SJSA1 (cell line): ENCODE data around the gene SMTN. TPM values are rescaled to one million over a fixed set of nuclear protein-coding genes. Genes with fewer than 3 reads are reported as not detected.
"Not testable (repeated sequence)": the region's sequence is repeated elsewhere in the genome, so short reads cannot be mapped to it uniquely, and the experiment has no call there.

Experiments used
- DNase-seq, 2 experiments: peaks; one replicate each; pipeline ENCODE4 v3.0.0-alpha.2; 2015 to 2020; ENCODE audit warnings: low spot score in 2 of 2, low read depth in 1 of 2
- H3K27ac ChIP-seq: fragments of 250-450 bp; sonication (Bioruptor Pico); 2 replicates; pipeline ENCODE4 v1.5.1; 2020; ENCODE audit warnings: mild to moderate bottlenecking, moderate library complexity
- H3K27me3 ChIP-seq: fragments of 250-450 bp; sonication (Bioruptor Pico); replicated peaks from 2 replicates; pipeline ENCODE4 v1.5.1; 2020; ENCODE audit warnings: mild to moderate bottlenecking, moderate library complexity
- H3K36me3 ChIP-seq: fragments of 250-450 bp; sonication (Bioruptor Pico); 2 replicates; pipeline ENCODE4 v1.5.1; 2020; ENCODE audit warnings: mild to moderate bottlenecking
- H3K4me1 ChIP-seq: fragments of 250-450 bp; sonication (Bioruptor Pico); replicated peaks from 2 replicates; pipeline ENCODE4 v1.6.1; 2021; ENCODE audit warnings: mild to moderate bottlenecking
- H3K4me3 ChIP-seq: fragments of 250-450 bp; sonication (Bioruptor Pico); 2 replicates; pipeline ENCODE4 v1.5.1; 2020; ENCODE audit warnings: mild to moderate bottlenecking
- H3K9me3 ChIP-seq: fragments of 250-450 bp; sonication (Bioruptor Pico); replicated peaks from 2 replicates; pipeline ENCODE4 v1.5.1; 2020; ENCODE audit warnings: mild to moderate bottlenecking
- total RNA-seq: library from RNA; depleted of rRNA; stranded (reverse); fragments of >200 nt; shearing (Covaris generic); gene quantifications from 2 replicates; pipeline ENCODE4 v1.2.3, GENCODE V29; 2014

Gene SMTN
- total RNA-seq, 1 experiment from 2014 or later, result 121 TPM

DNA sequence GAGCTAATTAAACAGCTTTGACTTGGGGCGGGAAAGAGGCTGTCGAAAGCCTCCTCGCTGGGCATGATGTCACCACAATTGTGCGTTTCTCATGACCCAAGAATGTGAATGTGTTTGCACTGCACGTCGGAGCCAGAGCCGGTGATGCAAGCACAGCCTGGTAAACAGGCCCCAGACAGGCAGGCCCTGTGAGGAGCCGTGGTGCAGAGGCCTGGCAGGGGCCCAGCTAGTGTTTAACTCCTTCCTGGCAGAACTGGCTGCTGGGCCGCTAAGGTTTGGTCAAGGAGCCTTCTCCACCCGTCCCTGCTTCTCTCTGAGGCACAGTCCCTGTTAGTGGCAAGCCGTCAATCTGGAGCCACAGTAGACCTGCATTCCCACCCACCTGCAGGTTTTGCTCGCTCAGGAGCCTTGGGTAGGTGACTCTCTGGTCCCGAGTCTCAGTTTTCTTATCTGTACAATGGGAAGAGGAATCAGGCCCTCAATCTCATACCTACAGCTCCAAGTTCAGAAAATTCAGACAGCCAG is 25.4 kb upstream of the SMTN start:
- H3K4me1 ChIP-seq, result peaks cover 33% of the 10 kb centered on the region
- H3K36me3 ChIP-seq, result no peaks in the 10 kb centered on the region
- H3K4me3 ChIP-seq, result no peak overlapping the region
- H3K9me3 ChIP-seq, result no peaks in the 10 kb centered on the region
- H3K27ac ChIP-seq, result peak overlapping the region; percentile 75
- no peaks in the 10 kb centered on the region for H3K27me3 ChIP-seq
- DNase-seq, result peak; percentile 69 to 91

DNA sequence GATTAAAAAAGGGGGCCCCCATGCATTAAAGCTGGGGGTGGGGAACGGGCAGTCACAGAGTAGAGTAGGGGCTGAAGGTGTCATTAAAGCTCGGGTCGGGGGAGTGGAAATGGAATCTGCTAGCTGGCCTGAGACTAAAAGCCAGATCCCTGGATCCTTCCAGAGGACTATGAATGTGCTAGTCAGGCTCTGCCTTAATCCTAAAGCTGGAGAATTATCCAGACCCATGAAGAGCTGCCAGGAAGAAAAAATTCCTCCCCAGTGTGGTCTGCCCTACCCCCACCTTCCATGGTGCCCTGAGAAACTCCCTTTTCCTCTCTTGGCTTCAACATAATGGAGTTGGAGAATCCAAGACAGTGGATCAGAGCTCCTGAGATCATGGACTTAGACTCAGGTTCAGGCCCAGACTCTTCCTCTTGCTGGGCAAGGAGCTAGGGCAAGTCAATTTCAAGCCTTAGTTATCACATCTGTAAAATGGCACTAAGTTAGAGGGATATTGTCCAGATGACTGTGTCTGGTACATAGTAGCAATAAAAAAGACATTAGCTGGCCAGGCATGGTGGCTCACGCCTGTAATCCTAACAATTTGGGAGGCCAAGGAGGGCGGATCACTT is 24.0 kb upstream of the SMTN start:
- Histone ChIP-seq H3K27ac (no peak overlapping the region), H3K9me3 (no peaks in the 10 kb centered on the region), H3K4me3 (no peak overlapping the region), H3K4me1 (peaks cover 29% of the 10 kb centered on the region), H3K27me3 (no peaks in the 10 kb centered on the region), H3K36me3 (no peaks in the 10 kb centered on the region)
- no peak for DNase-seq

DNA sequence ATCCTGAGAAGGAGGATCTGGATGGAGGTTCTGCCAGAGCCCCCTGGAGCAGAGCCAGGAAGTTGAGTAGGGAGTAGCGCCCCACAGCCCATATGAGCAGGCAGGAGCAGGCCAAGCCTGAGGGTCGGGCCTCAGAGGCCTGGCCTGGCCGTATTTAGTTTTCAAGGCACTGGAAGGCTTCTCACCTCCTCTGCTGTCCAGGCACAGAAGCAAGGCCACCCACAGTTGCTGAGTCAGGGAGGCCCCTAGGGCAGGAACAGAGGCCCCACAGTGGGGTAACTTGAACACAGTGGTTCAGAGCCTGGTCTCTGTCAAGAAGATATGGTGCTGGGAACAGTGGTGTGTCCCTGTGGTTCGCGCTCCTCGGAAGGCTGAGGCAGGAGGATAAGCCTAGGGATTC is 21.5 kb upstream of the SMTN start:
- DNase-seq, H3K27ac ChIP-seq, H3K9me3 ChIP-seq, H3K4me3 ChIP-seq, H3K36me3 ChIP-seq, H3K27me3 ChIP-seq: not testable (repeated sequence)
- H3K4me1 ChIP-seq, result peaks cover 27% of the 10 kb centered on the region

DNA sequence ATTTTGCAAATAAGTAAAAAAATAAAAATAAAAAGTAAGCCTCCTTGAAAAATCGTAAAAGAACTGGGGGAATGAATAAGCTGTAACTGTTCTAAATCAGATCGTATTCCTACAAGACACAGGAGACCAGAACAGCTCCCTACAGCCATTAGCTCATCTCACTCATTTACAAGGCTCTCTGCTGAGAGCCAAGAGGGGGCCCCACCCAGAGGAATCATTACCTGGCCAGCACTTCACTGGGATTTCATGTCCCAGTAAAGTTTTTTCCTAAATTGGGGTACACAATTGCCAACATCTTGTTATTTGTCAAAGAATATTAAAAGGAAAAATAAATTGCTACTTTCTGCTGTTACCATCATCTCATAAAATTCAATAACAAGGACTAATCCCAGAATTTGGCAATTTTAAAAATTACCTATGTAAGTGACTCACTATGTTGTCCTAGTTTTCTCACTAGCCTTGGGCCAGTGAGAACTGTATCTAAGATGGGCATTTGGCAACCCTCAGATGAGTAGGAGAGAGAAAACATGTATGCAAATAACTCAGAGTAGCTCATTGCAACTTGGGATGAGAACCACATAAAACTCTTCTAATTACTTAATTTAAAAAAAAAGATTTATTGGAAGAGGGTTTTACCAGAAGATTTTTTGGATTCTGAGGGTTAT is 18.4 kb upstream of the SMTN start:
- H3K9me3 ChIP-seq, result no peaks in the 10 kb centered on the region
- peaks cover 10% of the 10 kb centered on the region for H3K4me1 ChIP-seq
- H3K27ac ChIP-seq, result no peak overlapping the region
- no peaks in the 10 kb centered on the region for H3K36me3 ChIP-seq
- DNase-seq, result no peak
- no peak overlapping the region for H3K4me3 ChIP-seq
- H3K27me3 ChIP-seq, result no peaks in the 10 kb centered on the region

DNA sequence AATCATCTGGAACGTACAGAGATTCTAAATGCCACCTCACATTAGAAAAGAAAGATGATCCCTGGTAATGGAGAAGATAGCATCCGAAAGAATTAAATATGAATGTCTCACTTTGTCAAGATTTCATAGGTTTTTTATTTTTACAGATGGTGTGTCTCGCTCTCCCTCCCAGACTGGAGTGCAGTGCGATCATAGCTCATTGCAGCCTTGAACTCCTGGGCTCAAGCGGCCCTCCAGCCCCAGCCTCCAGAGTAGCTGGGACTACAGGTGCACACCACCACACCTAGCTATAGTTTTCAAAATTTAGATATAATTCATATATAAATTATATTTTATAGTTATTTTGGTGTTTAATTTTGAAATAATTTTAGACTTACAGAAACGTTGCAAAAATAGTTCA is 16.7 kb upstream of the SMTN start:
- Histone ChIP-seq H3K27ac (no peak overlapping the region), H3K27me3 (no peaks in the 10 kb centered on the region), H3K9me3 (no peaks in the 10 kb centered on the region), H3K4me1 (peaks cover 9% of the 10 kb centered on the region), H3K4me3 (no peak overlapping the region), H3K36me3 (no peaks in the 10 kb centered on the region)
- DNase-seq, result no peak

DNA sequence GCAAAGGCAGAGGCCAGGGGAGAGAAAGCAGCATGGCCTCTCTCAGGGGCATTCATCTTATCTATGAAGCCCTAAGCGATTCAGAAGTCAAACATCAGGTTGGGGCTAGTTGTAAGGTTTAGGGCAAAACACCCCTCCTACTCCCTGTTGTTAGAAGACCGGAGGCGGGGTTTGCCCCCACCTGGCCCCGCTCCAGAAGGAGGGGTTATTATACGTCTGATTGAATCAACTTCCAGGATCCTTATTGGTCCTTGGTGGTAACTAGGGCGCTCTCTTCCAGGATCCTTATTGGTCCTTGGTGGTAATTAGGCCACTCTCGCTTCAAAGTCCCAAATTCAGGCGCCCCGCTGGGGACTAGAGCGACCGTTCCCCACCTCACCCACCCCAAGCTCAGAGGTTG is 12.1 kb upstream of the SMTN start:
- DNase-seq, result no peak
- Histone ChIP-seq H3K27me3 (no peaks in the 10 kb centered on the region), H3K9me3 (no peaks in the 10 kb centered on the region), H3K4me1 (no peaks in the 10 kb centered on the region), H3K36me3 (no peaks in the 10 kb centered on the region), H3K4me3 (no peak overlapping the region), H3K27ac (no peak overlapping the region)

DNA sequence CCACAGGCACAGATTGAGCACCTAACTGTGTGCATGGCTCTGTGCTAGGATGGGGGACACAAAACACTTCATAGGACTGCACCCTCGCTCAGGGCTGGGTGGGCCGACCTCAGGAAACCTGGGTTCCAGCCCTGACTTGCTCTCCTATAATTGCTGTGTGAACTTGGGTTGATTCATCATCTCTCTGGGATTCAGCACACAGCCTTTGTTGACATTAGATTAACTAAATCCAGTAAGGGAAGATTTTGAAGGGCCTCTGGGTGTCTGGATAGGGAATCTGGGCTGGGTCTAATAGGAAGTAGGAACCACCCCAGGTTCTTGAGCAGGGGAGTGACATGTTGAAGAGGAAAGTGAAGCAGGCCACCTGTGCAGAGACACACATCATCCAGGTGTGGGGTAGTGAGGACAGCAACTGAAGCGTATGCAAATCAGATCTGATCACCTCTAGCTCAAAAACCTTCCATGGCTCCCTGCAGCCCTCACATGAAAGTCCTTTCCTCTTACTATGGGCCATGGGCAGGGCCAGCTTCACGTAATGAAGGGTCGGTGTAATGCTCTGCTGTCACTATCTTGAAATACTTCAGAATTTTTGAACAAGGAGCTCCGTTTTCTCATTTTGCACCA is 11.3 kb upstream of the SMTN start:
- H3K27me3 ChIP-seq, H3K9me3 ChIP-seq, H3K36me3 ChIP-seq, H3K27ac ChIP-seq, H3K4me3 ChIP-seq, H3K4me1 ChIP-seq, DNase-seq: not testable (repeated sequence)

DNA sequence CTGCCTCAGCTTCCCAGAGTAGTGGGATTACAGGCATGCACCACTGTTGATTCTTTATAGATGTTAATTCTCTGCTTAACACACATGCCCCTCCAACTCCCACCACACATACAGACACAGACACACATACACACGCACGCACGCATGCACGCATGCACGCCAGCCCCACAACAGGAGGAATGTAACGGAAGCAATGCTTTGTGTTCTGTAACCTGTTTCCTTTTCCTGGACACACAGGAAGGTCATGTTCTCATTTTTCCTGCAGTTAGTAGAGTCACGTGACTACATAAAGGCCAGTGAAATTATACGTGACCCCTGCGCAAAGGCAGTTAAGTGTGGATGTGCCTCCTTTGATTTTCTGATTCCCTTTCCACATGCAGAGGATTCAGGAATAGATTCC is 8.0 kb upstream of the SMTN start:
- H3K9me3 ChIP-seq, H3K36me3 ChIP-seq, H3K4me1 ChIP-seq, DNase-seq, H3K4me3 ChIP-seq, H3K27ac ChIP-seq, H3K27me3 ChIP-seq: not testable (repeated sequence)

DNA sequence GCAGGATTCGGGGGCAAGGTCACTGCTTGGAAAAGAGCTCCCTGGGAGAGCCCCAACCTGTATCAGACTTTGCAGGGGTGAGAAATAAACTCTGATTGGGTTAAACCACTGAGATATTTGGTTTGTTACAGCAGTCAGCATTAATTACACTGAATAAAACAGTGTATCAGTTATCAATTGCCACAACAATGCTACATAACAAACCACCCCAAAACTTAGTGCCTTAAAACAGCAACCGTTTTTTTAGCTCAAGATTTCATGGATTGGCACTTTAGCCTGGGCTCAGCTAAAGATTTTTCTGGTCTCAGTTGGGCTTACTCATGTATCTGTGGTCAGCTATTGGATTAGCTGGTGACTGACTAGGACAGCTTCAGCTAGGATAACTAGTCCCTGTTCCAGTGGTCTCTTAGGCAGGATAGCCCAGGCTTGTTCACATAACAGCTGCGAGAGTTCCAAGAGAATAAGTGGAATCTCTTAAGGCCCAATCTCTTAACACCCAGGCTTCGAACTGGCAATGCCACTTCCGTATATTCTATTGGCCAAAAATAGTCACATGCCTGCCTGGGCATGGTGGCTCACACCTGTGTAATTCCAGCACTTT is 7.5 kb upstream of the SMTN start:
- H3K27me3 ChIP-seq, result not testable (repeated sequence)

DNA sequence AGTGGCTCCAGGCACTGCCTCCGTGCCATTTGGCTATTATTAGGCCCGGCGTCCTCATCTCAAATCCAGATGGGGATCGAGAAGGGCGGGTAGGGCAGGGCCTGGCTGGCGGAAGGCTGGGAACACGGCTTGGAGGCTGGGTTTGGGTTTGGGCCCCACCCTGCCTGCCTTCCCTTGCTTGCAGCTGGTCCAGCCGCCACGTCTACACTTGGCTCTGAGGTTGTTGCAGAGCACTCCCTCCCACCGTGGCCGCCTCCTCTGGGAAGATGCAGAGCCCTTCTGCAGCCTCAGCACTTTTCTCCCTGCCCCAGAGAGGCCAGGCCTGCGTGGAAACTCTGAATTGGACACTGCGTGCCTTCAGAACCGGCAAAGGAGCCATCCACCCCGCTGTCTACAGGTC is 5.2 kb upstream of the SMTN start:
- no peaks in the 10 kb centered on the region for H3K27me3 ChIP-seq
- peaks cover 5% of the 10 kb centered on the region for H3K4me1 ChIP-seq
- no peak overlapping the region for H3K27ac ChIP-seq
- H3K4me3 ChIP-seq, result no peak overlapping the region
- H3K9me3 ChIP-seq, result no peaks in the 10 kb centered on the region
- peak in 1 of 2 experiments; percentile 40 for DNase-seq
- H3K36me3 ChIP-seq, result no peaks in the 10 kb centered on the region

More for the DNA sequence above, 7.5 kb upstream of the SMTN start:
- H3K9me3 ChIP-seq, DNase-seq, H3K27ac ChIP-seq, H3K4me3 ChIP-seq, H3K4me1 ChIP-seq, H3K36me3 ChIP-seq: not testable (repeated sequence)

DNA sequence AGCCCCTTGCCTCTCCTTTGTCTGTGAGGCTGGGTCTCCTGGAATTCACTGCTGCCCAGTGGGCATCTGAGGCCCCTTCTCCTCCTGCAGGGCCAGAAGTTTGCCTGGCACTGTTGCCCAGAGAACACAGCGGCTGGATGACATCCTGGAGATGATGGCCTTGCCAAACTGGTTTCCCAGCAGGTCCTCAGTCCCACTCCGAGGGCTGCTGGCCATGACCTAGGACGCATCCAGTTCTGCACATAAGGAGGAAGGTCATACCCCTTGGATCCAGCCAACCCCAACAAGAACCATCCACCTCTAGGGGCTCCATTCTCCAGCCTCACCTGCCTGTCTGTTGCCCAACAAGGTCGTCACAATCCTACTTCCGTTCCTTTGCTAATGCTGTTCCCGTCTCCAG is 3.4 kb upstream of the SMTN start:
- Histone ChIP-seq H3K4me3 (no peak overlapping the region), H3K27ac (no peak overlapping the region), H3K36me3 (peaks cover 10% of the 10 kb centered on the region), H3K4me1 (peaks cover 15% of the 10 kb centered on the region), H3K27me3 (no peaks in the 10 kb centered on the region), H3K9me3 (no peaks in the 10 kb centered on the region)
- DNase-seq, result no peak

DNA sequence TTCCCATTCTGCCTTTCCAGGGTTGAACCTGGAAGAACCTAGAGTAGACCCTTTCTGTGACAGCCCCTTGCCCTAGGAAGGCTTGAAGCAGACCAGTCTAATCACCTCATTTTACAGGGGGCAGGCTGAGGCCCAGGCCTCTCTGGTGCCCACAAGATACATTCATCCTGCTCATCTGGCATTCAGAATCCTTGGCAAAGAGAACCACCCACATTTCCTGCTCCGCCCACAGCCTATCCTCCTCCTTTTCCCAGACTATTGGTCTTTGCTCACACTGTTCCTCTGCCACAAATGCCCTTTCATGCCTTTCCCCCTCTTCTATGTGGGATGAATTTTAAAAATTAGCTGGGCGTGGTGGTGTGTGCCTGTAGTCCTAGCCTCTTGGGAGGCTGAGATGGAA is 2.7 kb upstream of the SMTN start:
- peaks cover 17% of the 10 kb centered on the region for H3K36me3 ChIP-seq
- not testable (repeated sequence) for H3K27me3 ChIP-seq, H3K27ac ChIP-seq, DNase-seq, H3K9me3 ChIP-seq, H3K4me3 ChIP-seq
- H3K4me1 ChIP-seq, result peaks cover 22% of the 10 kb centered on the region

DNA sequence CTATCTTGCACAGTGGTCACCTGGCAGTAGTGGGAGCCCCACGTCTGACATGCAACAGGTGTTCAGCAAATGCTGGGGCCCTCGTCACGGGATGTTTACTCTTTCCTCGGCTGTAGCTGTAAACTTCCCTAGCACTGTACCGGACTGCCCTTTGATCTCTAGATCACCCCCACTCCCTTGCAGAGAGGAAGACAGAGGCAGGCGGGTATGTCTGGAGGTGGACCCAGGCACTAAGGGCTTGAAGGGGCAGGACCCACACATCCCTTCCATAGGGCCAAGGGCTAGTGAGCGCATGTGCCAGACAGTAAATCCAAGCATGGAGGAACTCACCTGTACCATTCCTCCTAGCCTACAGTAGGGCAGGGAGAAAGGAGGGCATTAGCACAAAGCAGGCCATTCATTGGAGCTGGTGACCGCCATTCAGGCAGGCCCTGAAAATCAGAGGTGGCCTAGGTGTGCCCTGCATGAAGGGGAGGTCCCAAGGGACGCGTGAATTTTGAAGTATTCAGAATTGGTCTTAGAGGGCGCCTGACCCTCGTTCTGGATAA is 1.9 kb upstream of the SMTN start:
- no peaks in the 10 kb centered on the region for H3K9me3 ChIP-seq
- no peak overlapping the region for H3K4me3 ChIP-seq
- H3K27me3 ChIP-seq, result no peaks in the 10 kb centered on the region
- peaks cover 25% of the 10 kb centered on the region for H3K36me3 ChIP-seq
- H3K27ac ChIP-seq, result no peak overlapping the region
- DNase-seq, result no peak
- peaks cover 30% of the 10 kb centered on the region for H3K4me1 ChIP-seq
